Measurements from ENCODE around the gene OR13J1.

The OR13J1 gene

DNA sequence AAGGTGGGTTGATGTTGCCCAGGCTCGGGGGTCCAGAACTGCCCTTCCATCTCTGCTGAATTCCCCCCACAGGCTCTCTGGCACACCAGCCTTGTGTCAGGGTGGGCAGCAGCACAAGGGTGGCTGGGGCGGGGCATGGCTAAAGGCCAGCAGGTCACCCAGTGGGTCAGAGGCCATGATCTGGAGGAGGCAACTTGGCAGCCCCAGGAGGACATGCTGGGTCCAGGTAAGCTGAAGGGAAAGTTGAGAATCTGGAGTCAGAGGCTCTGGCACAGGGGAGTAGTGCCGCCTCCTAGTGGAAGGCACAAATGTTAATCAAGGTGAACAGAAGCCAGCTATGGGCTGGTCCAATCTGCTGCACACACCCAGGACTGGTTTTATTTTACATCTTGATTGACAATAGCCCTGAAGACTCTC, 35.0 kb downstream of the OR13J1 start:
- no peak for DNase-seq (ENCODE audit: low spot score)
- FAIRE-seq = no peak

DNA sequence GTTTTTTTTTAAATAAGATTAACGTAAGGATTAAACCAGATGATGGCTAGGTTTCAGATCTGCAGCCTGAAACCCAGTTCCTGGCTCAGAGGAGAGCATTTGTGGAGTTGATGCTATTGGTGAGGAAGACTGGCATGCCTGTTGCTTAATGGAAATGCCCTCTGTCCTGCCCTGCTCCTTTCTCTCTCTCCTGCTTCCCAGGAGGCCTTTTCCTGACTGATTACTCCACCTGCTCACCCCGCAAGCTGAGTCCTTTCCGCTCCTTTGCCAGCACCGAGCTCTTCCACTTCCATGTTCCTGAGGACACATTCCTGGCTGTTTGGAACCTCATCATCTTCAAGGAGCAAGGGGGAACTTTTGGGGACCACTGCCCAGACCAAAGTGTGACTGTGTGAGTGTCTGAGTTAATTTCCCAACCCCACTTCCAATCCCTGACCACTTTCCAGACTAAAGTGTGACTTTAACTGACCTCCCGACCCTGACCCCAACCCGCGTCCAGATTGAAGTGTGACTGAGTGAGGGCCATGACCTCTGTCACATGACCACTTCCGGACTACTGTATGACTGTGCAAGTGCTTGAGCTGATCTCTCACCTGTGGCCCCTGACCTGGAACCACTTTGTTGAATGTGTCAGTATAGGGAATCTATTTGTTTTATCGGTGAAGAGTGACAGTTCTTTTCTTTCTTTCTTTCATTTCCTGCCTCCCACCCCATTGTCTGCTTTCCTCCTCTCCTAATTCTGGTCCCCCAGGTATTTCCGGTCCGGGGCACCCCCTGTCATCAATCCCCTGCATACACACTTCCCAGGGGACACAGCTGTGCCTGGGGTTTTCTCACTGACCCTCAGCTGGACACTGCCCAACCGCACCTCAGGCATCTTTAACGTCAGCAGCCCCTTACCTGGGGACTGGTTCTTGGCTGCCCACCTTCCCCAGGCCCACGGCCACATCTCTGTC, 35.7 kb downstream of the OR13J1 start:
- FAIRE-seq (no peak), DNase-seq (ENCODE audit: low spot score) (no peak)

DNA sequence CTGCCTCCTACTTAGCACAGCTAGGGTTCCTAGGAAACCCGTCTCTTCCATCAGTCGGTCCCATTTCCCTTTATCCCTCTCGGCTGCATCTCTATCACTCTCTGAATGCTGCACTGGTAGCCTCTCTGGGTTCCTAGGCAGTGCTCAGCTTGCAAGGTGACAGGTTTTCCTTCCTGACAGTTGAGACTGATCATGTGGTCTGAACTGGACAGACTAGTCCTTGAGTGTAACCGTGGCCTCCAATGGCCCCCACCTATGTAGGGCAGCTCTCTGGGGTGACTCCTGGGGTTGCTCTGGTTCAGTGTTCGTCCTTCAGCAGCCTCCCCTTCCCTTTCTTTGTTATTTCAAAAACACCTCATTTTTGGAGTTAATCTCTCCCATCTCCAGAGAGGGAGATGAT, 37.4 kb downstream of the OR13J1 start:
- FAIRE-seq = no peak
- DNase-seq (ENCODE audit: low spot score) = no peak

DNA sequence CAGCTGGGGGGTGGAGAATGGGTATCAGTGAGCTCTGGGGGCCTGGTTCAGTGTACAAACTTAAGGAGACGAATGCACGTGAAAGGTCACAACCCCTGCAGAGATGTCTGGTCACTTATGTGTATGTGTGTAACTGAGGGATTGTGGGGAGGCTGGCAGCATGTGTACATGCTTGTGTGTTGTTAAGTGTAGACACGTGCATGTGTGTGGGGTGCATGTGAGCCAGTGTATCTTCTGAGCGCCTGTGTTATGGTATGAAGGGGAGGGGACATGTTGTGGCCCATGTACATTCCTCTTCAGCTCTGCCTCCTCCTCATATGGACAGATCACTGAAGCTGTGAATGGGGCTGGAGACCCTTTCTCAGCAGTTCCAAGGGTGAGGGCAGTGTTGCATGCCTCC, 39.2 kb downstream of the OR13J1 start:
- FAIRE-seq = no peak

DNA sequence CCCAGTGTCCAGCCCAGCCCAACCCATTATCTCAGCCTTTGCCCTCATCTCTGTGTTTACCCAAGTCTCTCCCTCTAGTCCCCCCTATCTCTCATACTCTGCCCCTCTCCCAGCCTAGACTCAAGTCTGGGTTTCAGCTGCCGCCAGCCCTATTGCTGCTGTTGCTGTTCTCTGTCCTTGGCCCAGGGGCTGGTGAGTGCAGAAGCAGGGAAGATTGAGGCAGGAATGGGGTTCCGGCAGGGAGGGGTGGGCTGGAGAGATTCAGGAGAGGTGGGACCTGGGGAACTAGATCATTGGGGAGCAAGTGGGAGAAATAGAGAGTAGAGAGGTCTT, 40.5 kb downstream of the OR13J1 start:
- no peak for FAIRE-seq

More for the DNA sequence above, 39.2 kb downstream of the OR13J1 start:
- DNase-seq (ENCODE audit: low spot score) = no peak

DNA sequence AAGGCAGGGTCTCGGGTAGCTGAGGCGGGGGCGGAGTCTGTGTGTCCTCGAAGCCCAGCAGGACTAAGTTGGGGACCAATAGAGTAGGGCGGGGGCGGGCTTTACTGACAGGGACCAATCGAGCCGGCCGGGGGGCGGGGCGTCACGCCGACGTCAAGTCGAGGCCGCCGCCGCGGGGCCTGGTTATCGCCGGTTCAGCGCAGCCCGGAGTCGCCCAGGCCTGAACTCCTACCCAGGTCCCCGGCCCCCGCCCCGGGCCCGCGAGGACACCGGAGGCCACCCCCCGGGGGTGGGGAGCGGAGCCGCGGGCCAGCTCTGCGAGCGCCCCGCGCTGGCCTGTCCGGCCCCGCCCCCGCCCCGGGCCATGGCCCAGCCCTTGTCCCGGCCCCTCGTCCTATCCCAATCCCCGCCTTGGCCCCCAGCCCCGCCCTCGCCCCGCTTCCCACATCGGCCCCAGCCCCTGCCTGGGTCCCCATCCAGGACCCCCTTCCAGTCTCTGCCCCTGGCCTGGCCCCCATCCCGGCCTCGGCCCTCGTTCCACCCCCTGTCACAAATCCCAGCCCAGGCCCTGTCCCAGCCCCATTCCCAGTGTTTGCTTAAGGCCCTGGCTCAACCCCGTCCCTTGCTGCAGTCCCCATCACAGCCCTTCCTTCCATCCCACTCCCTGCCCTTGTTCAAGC, 41.0 kb downstream of the OR13J1 start, which contains the start of gene TMEM8B:
Gene TMEM8B, plus strand, starts transcription at position 145 of the 680 bp plus-strand sequence. Its CDS starts 220 bp downstream, at position 365.
- peak; percentile 42 for DNase-seq (ENCODE audit: low spot score)
- FAIRE-seq = no peak

More for the DNA sequence above, 40.5 kb downstream of the OR13J1 start:
- no peak for DNase-seq (ENCODE audit: low spot score)

DNA sequence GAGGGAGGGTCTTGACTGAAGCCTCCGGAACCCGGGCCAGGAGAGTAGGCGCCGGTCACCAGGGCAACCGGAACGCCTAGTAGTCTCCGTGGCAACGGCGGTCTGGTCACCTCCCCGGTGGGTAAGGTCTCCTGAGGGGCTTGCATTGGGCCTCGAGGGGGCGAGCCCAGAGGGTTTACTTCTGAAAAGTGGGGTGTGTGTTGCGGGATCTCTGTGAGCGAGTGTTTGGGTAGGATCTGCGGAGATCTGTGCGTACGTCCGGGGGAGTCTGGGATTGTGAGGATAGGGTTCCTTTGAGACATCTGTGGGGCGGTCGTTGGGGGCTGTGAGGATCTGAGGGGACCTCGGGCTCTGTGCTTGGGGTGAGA, 41.5 kb downstream of the OR13J1 start, which contains the start of gene FAM221B:
Gene FAM221B, minus strand, starts transcription at position 17 of the 368 bp plus-strand sequence. CDS start 2,571 bp downstream, outside the sequence.
- DNase-seq (ENCODE audit: low spot score) = no peak
- no peak for FAIRE-seq

DNA sequence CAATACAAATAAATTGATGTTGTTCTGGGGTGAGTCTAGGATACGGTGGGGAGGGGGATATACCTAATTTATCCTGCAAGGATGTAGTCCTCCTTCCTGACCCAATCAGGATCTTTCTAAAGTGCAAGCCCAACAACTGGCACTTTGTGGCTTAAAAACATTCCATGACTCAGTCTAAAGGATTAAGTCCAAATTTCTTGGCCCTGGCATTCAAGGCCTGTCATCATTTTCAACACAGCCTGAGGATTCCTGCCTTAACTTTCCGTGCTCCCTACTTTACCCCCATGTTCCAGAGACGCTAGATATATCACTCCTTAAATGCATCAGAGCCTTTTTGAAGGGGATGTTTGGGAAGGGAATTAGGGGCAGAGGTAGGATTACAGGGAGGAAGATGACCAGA, 42.7 kb downstream of the OR13J1 start:
- FAIRE-seq = no peak
- no peak for DNase-seq (ENCODE audit: low spot score)

DNA sequence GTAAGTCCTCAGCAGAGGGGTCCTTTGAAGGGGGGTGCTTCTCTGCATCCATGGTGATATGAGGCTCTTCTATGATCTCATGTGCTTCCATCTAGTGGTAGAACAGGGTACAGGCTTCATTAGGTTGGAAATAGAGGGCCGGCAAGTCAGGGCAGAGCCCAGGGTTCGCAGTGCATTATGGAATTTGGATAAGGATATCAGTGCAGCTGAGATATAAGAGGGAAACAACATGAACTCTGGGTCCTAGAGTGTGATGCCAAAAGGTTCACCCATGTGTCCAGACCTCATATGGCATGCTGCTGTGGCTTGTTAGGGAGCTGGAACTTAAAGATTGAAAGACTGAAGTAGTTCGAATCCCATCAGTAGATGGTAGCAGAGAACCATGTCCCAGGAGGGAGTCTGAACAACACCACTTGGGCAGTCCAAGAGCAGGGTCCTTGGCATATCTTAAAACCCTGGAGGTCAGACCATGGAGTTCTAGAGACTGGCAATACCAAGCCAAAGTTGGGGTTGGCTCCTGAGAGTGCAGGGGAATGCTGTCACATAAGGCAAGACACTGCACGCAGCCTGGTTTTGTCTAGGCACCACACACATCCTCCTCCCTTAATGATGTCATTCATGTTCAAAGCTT, 44.0 kb downstream of the OR13J1 start:
- DNase-seq (ENCODE audit: low spot score) (no peak), FAIRE-seq (no peak)

DNA sequence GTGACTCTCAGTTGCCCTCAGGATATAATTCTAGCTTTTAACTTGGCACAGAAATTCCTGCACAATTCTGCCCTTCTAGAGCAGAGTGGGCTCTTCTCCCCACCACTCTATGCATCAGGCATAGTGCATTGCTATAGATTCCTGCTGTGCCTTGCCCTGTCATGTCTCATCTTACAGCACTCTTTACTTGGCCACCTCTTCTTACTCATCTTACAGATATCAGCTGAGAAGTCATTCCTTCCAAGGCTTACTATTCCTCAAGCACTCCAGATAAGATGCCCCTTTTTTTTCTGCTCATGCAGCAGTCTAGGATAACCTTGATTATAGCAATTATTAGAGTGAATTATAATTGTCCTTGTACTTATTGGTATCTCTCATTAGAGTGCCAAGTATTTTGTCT, 47.3 kb downstream of the OR13J1 start:
- DNase-seq (ENCODE audit: low spot score) (no peak), FAIRE-seq (no peak)

DNA sequence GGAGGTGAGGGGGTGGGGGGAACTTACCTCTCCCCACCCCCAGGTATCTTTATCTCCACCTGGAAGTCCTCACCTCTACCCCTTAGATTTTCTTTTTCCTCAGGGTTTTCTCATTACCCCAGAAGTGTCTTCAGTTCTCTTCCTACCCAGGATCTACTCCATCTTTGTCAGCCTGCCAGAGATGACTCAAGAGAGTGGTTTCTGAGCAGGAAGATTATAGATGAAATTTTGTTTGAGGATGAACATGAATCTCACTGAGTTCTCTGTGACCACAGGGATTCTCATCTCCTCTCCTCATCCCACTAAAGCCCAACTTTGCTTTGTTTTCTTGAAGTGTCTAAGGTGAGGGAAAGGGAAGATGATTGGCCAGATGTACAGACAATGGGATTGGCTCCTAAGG, 50.1 kb downstream of the OR13J1 start:
- DNase-seq (ENCODE audit: low spot score) (no peak), FAIRE-seq (no peak)
